CD8-positive, alpha-beta memory T cell (primary cell): ENCODE data around the gene HEPHL1. TPM values are rescaled to one million over a fixed set of nuclear protein-coding genes. Genes with fewer than 3 reads are reported as not detected.
"Not testable (repeated sequence)": the region's sequence is repeated elsewhere in the genome, so short reads cannot be mapped to it uniquely, and the experiment has no call there.

Experiments used
- CTCF ChIA-PET: fragments of 350-600 bp; sonication (Branson Sonifier 250); formaldehyde crosslinking; loops from one replicate; lab custom pipeline; 2021; ENCODE audit warnings: antibody characterized with exemption; lab: Charles Lee
- POLR2A ChIA-PET: fragments of 350-600 bp; sonication (Branson Sonifier 250); formaldehyde crosslinking; loops from one replicate; lab custom pipeline; 2021; ENCODE audit warnings: antibody characterized with exemption; lab: Charles Lee
- DNase-seq, 5 donors: peaks; one replicate each; pipeline versions ENCODE4 v3.0.0 to v3.0.0-alpha.2; 2020 to 2022; ENCODE audit warnings: mixed read lengths in 1 of 5
- H3K27ac ChIP-seq: one replicate; pipeline ENCODE4 v1.7.0; 2013; ENCODE audit warnings: low read depth, mild to moderate bottlenecking, low read length, moderate library complexity
- H3K27me3 ChIP-seq: 2 replicates; pipeline ENCODE4 v1.7.0; 2013; ENCODE audit warnings: low read length, mild to moderate bottlenecking; ENCODE audit not compliant: insufficient read depth, poor library complexity, severe bottlenecking
- H3K36me3 ChIP-seq: 2 replicates; pipeline ENCODE4 v1.7.0; 2013; ENCODE audit warnings: mild to moderate bottlenecking, low read length, moderate library complexity; ENCODE audit not compliant: insufficient read depth
- H3K4me1 ChIP-seq: 2 replicates; pipeline ENCODE4 v1.7.0; 2013; ENCODE audit warnings: mild to moderate bottlenecking, low read length, moderate library complexity; ENCODE audit not compliant: insufficient read depth
- H3K4me3 ChIP-seq: 2 replicates; pipeline ENCODE4 v1.7.0; 2013; ENCODE audit warnings: mild to moderate bottlenecking, low read length
- H3K9me3 ChIP-seq: 2 replicates; pipeline ENCODE4 v1.7.0; 2013; ENCODE audit warnings: mild to moderate bottlenecking, low read length
- H3K27ac Mint-ChIP-seq, 8 donors: one replicate each; pipeline ENCODE4 v1.8.0; 2020 to 2021; ENCODE audit warnings: mixed read lengths in 8 of 8, mild to moderate bottlenecking in 6 of 8, inconsistent platforms in 3 of 8, moderate library complexity in 3 of 8
- H3K27me3 Mint-ChIP-seq, 2 donors: one replicate each; pipeline ENCODE4 v1.8.0; 2020 to 2021; ENCODE audit warnings: mixed read lengths in 2 of 2, mild to moderate bottlenecking in 1 of 2, moderate library complexity in 1 of 2
- H3K36me3 Mint-ChIP-seq, 3 donors: one replicate each; pipeline ENCODE4 v1.8.0; 2020 to 2021; ENCODE audit warnings: mixed read lengths in 3 of 3, inconsistent platforms in 1 of 3, mild to moderate bottlenecking in 1 of 3
- H3K4me1 Mint-ChIP-seq, 3 donors: one replicate each; pipeline ENCODE4 v1.8.0; 2020 to 2021; ENCODE audit warnings: mixed read lengths in 3 of 3, inconsistent platforms in 1 of 3, mild to moderate bottlenecking in 1 of 3
- H3K4me3 Mint-ChIP-seq, 7 donors: one replicate each; pipeline ENCODE4 v1.8.0; 2020 to 2021; ENCODE audit warnings: mixed read lengths in 7 of 7, mild to moderate bottlenecking in 6 of 7, moderate library complexity in 4 of 7, inconsistent platforms in 2 of 7
- H3K9me3 Mint-ChIP-seq, 5 donors: one replicate each; pipeline ENCODE4 v1.8.0; 2020 to 2022; ENCODE audit warnings: mixed read lengths in 5 of 5, mild to moderate bottlenecking in 3 of 5, moderate library complexity in 2 of 5, inconsistent platforms in 1 of 5
- polyA plus RNA-seq: library from polyadenylated mRNA; unstranded; fragments of 300-500 nt; fragmentation: Illumina TruSeq; gene quantifications from one replicate; pipeline ENCODE4 v1.2.3, GENCODE V29; 2021
- total RNA-seq, 2 experiments: library from RNA; stranded (reverse); gene quantifications; one replicate each; pipeline ENCODE4 v1.2.3, GENCODE V29; 2021

HEPHL1 gene
- total RNA-seq (not detected), polyA plus RNA-seq (not detected)

GRCh38 chr11:94020777-94021481, at the start of gene HEPHL1:
TSS of gene HEPHL1 (plus strand) at chr11:94021354. CDS start at chr11:94021369, 15 bp downstream.
- POLR2A ChIA-PET, result no interaction called here

GRCh38 chr11:93972790-93973189, 48.4 kb upstream of the HEPHL1 start:
- POLR2A ChIA-PET, result no interaction called here
- peaks cover 0 to 11% (median 3%) of the 10 kb centered on the region in 5 donors for H3K9me3 Mint-ChIP-seq
- CTCF ChIA-PET, result no interaction called here
- H3K27me3 Mint-ChIP-seq, result peaks cover 8 to 10% of the 10 kb centered on the region in 2 donors
- no peaks in the 10 kb centered on the region for H3K9me3 ChIP-seq
- no peaks in the 10 kb centered on the region for H3K36me3 Mint-ChIP-seq
- H3K4me3 Mint-ChIP-seq, result no peak overlapping the region
- H3K4me1 Mint-ChIP-seq, result no peaks in the 10 kb centered on the region
- no peaks in the 10 kb centered on the region for H3K36me3 ChIP-seq
- no peak overlapping the region for H3K27ac Mint-ChIP-seq
- H3K27ac ChIP-seq, result peak overlapping the region; percentile 17
- H3K4me1 ChIP-seq, result no peaks in the 10 kb centered on the region
- H3K27me3 ChIP-seq, result no peaks in the 10 kb centered on the region
- DNase-seq, result no peak
- no peak overlapping the region for H3K4me3 ChIP-seq

More at GRCh38 chr11:94020777-94021481, at the start of gene HEPHL1:
- no peak for DNase-seq
- Mint-ChIP-seq H3K36me3 (no peaks in the 10 kb centered on the region), H3K27ac (no peak within 1 kb of the TSS), H3K9me3 (peaks cover 0 to 2% (median 1%) of the 10 kb centered on the region in 5 donors), H3K4me3 (no peak within 1 kb of the TSS), H3K4me1 (no peaks in the 10 kb centered on the region), H3K27me3 (peaks cover 2 to 4% of the 10 kb centered on the region in 2 donors)
- no peak within 1 kb of the TSS for H3K27ac ChIP-seq
- no peaks in the 10 kb centered on the region for H3K27me3 ChIP-seq
- CTCF ChIA-PET, result no interaction called here
- H3K4me1 ChIP-seq, result no peaks in the 10 kb centered on the region
- H3K4me3 ChIP-seq, result no peak within 1 kb of the TSS
- H3K9me3 ChIP-seq, result no peaks in the 10 kb centered on the region
- no peaks in the 10 kb centered on the region for H3K36me3 ChIP-seq

GRCh38 chr11:93973322-93974051, 47.7 kb upstream of the HEPHL1 start:
- peaks cover 0 to 11% (median 3%) of the 10 kb centered on the region in 5 donors for H3K9me3 Mint-ChIP-seq
- H3K27me3 ChIP-seq, H3K4me3 Mint-ChIP-seq, CTCF ChIA-PET, H3K9me3 ChIP-seq, H3K36me3 ChIP-seq, H3K4me1 Mint-ChIP-seq, POLR2A ChIA-PET, H3K4me1 ChIP-seq, H3K4me3 ChIP-seq, H3K27ac Mint-ChIP-seq, H3K27me3 Mint-ChIP-seq, H3K36me3 Mint-ChIP-seq, DNase-seq: not testable (repeated sequence)
- peak overlapping the region; percentile 38 for H3K27ac ChIP-seq

GRCh38 chr11:93974759-93975158, 46.4 kb upstream of the HEPHL1 start:
- Mint-ChIP-seq H3K27ac (no peak overlapping the region), H3K36me3 (no peaks in the 10 kb centered on the region), H3K27me3 (peaks cover 6 to 16% of the 10 kb centered on the region in 2 donors), H3K9me3 (peaks cover 0 to 11% (median 3%) of the 10 kb centered on the region in 5 donors), H3K4me3 (no peak overlapping the region), H3K4me1 (no peaks in the 10 kb centered on the region)
- POLR2A ChIA-PET, result no interaction called here
- Histone ChIP-seq H3K9me3 (no peaks in the 10 kb centered on the region), H3K4me3 (no peak overlapping the region), H3K27me3 (no peaks in the 10 kb centered on the region), H3K36me3 (no peaks in the 10 kb centered on the region), H3K27ac (no peak overlapping the region), H3K4me1 (no peaks in the 10 kb centered on the region)
- no peak for DNase-seq
- CTCF ChIA-PET, result no interaction called here

- H3K27me3 ChIP-seq, H3K4me3 ChIP-seq, H3K36me3 ChIP-seq, H3K27ac Mint-ChIP-seq, H3K36me3 Mint-ChIP-seq, H3K27ac ChIP-seq, CTCF ChIA-PET, H3K4me1 Mint-ChIP-seq, H3K9me3 ChIP-seq, DNase-seq, POLR2A ChIA-PET, H3K4me1 ChIP-seq, H3K4me3 Mint-ChIP-seq: not testable (repeated sequence)
- Mint-ChIP-seq H3K9me3 (peaks cover 0 to 11% (median 3%) of the 10 kb centered on the region in 5 donors), H3K27me3 (peaks cover 6 to 13% of the 10 kb centered on the region in 2 donors)
Observed at GRCh38 chr11:93976577-93977254, 44.4 kb upstream of the HEPHL1 start.

GRCh38 chr11:93983542-93984195, 37.5 kb upstream of the HEPHL1 start:
- Histone ChIP-seq H3K4me3 (no peak overlapping the region), H3K4me1 (no peaks in the 10 kb centered on the region), H3K27ac (no peak overlapping the region), H3K9me3 (no peaks in the 10 kb centered on the region), H3K36me3 (no peaks in the 10 kb centered on the region), H3K27me3 (no peaks in the 10 kb centered on the region)
- POLR2A ChIA-PET, result no interaction called here
- no peak for DNase-seq
- no peaks in the 10 kb centered on the region for H3K9me3 Mint-ChIP-seq
- H3K4me1 Mint-ChIP-seq, result no peaks in the 10 kb centered on the region
- CTCF ChIA-PET, result no interaction called here
- H3K27ac Mint-ChIP-seq, result no peak overlapping the region
- peaks cover 3 to 12% of the 10 kb centered on the region in 2 donors for H3K27me3 Mint-ChIP-seq
- no peaks in the 10 kb centered on the region for H3K36me3 Mint-ChIP-seq
- H3K4me3 Mint-ChIP-seq, result no peak overlapping the region

GRCh38 chr11:93984196-93984567, 37.0 kb upstream of the HEPHL1 start:
- H3K4me1 Mint-ChIP-seq, result no peaks in the 10 kb centered on the region
- no peaks in the 10 kb centered on the region for H3K4me1 ChIP-seq
- no peaks in the 10 kb centered on the region for H3K27me3 ChIP-seq
- ChIA-PET CTCF (no interaction called here), POLR2A (no interaction called here)
- H3K4me3 Mint-ChIP-seq, result no peak overlapping the region
- H3K27ac ChIP-seq, result no peak overlapping the region
- no peaks in the 10 kb centered on the region for H3K36me3 ChIP-seq
- no peak for DNase-seq
- H3K36me3 Mint-ChIP-seq, result no peaks in the 10 kb centered on the region
- no peaks in the 10 kb centered on the region for H3K9me3 Mint-ChIP-seq
- H3K27ac Mint-ChIP-seq, result no peak overlapping the region
- H3K27me3 Mint-ChIP-seq, result peaks cover 3 to 15% of the 10 kb centered on the region in 2 donors
- no peaks in the 10 kb centered on the region for H3K9me3 ChIP-seq
- no peak overlapping the region for H3K4me3 ChIP-seq

GRCh38 chr11:93984936-93985335, 36.2 kb upstream of the HEPHL1 start:
- H3K27ac Mint-ChIP-seq, result peak overlapping the region in 1 of 8 donors; percentile 4
- ChIA-PET CTCF (no interaction called here), POLR2A (no interaction called here)
- H3K27ac ChIP-seq, result no peak overlapping the region
- H3K4me3 ChIP-seq, result no peak overlapping the region
- H3K36me3 ChIP-seq, result no peaks in the 10 kb centered on the region
- no peak for DNase-seq
- H3K4me1 ChIP-seq, result no peaks in the 10 kb centered on the region
- H3K4me3 Mint-ChIP-seq, result no peak overlapping the region
- no peaks in the 10 kb centered on the region for H3K9me3 ChIP-seq
- no peaks in the 10 kb centered on the region for H3K27me3 ChIP-seq
- no peaks in the 10 kb centered on the region for H3K36me3 Mint-ChIP-seq
- H3K27me3 Mint-ChIP-seq, result peaks cover 3 to 10% of the 10 kb centered on the region in 2 donors
- H3K9me3 Mint-ChIP-seq, result no peaks in the 10 kb centered on the region
- H3K4me1 Mint-ChIP-seq, result no peaks in the 10 kb centered on the region
